ENCODE results near the gene CADPS.

Gene CADPS

DNA sequence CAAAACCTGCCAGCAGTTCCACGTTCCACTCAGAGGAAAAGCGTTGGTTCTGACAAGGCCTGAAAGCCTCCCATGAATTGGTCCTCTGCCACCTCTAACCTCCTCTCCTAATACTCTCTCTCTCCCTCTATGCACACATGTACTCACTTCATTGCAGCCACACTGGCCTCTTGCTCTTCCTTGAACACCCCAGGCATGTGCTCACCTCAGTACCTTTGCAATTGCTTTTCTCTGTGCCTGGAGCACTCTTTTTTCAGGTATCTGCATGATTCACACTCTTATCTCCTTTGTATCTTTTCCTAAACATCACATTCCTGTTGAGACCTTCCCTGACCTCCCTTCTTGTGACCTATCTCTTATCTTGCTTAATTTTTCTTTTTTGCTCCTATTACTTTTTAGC is 323.7 kb downstream of the CADPS start:
- H3K27ac Mint-ChIP-seq: no peak overlapping the region
- no peaks in the 10 kb centered on the region for H3K4me1 Mint-ChIP-seq
- H3K36me3 Mint-ChIP-seq: no peaks in the 10 kb centered on the region
- no peak for DNase-seq (ENCODE audit: low spot score in 2 of 2)
- peaks cover 3% of the 10 kb centered on the region for H3K9me3 Mint-ChIP-seq
- peaks cover 7% of the 10 kb centered on the region for H3K27me3 Mint-ChIP-seq
- ATAC-seq (ENCODE audit: low read depth): no peak
- H3K4me3 Mint-ChIP-seq: no peak overlapping the region

DNA sequence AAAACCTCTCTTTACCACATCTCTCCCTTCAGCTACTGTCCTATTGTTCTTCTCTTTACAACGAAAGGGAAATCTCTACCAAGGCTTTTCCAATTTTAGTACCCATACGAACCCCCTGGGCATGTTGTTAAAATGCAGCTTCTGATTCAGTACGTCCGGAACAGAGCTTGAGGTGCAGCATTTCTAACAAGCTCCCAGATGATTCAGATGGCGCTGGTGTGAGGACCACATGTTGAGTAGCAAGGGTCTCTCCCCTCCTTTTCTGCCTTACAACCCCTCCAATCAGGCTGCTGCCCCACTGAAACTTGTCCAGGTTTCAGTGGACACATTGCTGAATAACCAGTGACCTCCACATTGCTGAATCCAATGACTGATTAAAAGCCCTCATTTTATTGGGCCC is 324.8 kb downstream of the CADPS start:
- peaks cover 3% of the 10 kb centered on the region for H3K9me3 Mint-ChIP-seq
- no peaks in the 10 kb centered on the region for H3K4me1 Mint-ChIP-seq
- H3K36me3 Mint-ChIP-seq: no peaks in the 10 kb centered on the region
- H3K27ac Mint-ChIP-seq: no peak overlapping the region
- no peak overlapping the region for H3K4me3 Mint-ChIP-seq
- ATAC-seq (ENCODE audit: low read depth): no peak
- peaks cover 7% of the 10 kb centered on the region for H3K27me3 Mint-ChIP-seq
- DNase-seq (ENCODE audit: low spot score in 2 of 2): no peak

DNA sequence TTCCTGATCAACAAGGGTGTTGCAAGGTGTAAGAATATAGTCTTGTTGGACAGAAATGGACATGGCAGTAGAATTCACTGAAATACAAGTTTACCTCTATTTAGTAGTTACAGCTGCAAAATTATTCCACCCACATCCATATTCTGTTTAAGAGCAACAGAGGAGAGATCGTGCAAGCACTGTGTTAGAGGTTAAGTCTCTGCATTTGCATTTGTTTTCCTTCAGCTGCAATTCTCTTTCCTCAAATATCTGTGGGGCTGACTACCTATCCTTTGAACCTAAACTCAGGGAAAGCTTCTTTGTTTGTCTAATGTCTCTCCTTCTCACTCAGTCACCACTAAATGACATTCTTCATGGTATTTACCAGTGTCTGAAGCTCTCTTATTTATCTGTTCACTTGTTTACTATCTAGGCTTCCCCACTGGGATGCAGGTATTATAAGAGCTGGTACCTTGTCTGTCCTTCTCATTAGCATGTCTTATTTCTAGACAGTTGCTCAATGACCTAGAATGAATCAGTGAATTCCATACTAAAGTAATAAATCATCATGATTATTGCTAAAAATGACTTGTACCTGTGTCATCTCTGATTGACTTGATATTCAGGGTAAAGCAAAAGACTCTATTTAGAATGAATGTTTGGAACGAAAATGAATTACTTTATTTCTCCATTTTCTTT is 326.5 kb downstream of the CADPS start:
- DNase-seq (ENCODE audit: low spot score in 2 of 2): no peak
- H3K36me3 Mint-ChIP-seq: no peaks in the 10 kb centered on the region

DNA sequence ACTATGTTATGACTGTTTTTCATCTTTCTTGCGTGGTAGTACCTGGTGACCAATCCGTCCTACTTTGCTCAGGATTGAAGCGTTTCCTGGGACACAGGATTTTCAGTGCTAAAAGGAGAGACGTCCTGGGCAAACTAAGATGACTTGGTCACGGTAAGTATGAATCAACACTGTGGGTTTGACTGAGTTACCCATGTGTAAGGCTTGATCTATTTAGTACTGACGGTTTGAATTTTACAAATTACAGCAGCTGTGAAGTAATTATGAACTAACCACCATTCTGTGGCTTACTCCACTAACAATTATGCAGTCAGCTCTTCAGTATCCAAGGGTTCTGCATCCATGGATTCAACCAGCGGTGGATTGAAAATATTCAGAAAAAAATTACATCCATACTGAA is 328.9 kb downstream of the CADPS start:
- ATAC-seq (ENCODE audit: low read depth) (no peak), DNase-seq (ENCODE audit: low spot score in 2 of 2) (no peak)
- Mint-ChIP-seq H3K27ac (no peak overlapping the region), H3K36me3 (no peaks in the 10 kb centered on the region), H3K4me3 (no peak overlapping the region), H3K4me1 (no peaks in the 10 kb centered on the region), H3K9me3 (no peaks in the 10 kb centered on the region), H3K27me3 (peaks cover 4% of the 10 kb centered on the region)

More for the DNA sequence above, 326.5 kb downstream of the CADPS start:
- Mint-ChIP-seq H3K27me3 (peaks cover 7% of the 10 kb centered on the region), H3K27ac (no peak overlapping the region), H3K4me1 (no peaks in the 10 kb centered on the region), H3K9me3 (peaks cover 3% of the 10 kb centered on the region), H3K4me3 (no peak overlapping the region)
- no peak for ATAC-seq (ENCODE audit: low read depth)

DNA sequence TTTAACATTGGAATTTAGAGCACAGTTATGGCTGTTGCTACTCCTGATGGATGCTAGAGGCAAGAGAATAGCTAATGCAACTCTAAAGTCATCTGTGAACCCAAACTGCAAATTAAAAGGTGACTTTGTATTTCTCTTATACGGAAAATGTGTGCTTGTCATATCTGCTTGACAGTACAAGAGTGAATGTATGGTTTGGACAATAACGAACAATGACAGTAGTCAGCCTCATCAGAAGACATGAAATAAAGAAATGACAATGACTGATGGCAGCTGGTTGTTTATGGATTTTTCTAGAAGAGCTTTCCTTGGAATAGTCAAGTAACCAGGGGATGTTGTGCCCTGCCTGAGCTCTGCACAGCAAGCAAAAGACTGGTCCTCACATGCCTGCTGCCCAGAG is 333.0 kb downstream of the CADPS start:
- H3K36me3 Mint-ChIP-seq: no peaks in the 10 kb centered on the region

DNA sequence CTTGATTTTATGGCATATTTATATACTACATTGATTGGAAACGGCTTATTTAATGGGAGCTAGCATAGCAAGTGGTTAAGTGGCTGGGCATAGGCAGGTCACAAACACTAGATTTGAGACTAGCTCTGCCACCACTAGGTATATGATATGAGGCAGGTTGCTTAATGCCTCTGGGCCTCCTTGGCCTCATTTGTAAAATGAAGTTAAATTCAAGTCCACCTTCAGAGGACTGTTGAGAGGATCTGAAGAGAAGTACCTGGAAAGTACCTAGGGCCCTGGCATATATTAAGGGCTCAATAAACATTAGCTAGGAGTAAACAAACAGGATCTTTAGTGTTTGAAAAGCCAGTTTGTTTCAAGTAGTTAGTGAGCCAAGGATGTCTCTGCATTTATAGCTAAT is 335.5 kb downstream of the CADPS start:
- no peaks in the 10 kb centered on the region for H3K9me3 Mint-ChIP-seq

More for the DNA sequence above, 333.0 kb downstream of the CADPS start:
- Mint-ChIP-seq H3K27ac (no peak overlapping the region), H3K4me1 (no peaks in the 10 kb centered on the region), H3K9me3 (no peaks in the 10 kb centered on the region), H3K4me3 (no peak overlapping the region), H3K27me3 (no peaks in the 10 kb centered on the region)
- ATAC-seq (ENCODE audit: low read depth): no peak
- no peak for DNase-seq (ENCODE audit: low spot score in 2 of 2)

DNA sequence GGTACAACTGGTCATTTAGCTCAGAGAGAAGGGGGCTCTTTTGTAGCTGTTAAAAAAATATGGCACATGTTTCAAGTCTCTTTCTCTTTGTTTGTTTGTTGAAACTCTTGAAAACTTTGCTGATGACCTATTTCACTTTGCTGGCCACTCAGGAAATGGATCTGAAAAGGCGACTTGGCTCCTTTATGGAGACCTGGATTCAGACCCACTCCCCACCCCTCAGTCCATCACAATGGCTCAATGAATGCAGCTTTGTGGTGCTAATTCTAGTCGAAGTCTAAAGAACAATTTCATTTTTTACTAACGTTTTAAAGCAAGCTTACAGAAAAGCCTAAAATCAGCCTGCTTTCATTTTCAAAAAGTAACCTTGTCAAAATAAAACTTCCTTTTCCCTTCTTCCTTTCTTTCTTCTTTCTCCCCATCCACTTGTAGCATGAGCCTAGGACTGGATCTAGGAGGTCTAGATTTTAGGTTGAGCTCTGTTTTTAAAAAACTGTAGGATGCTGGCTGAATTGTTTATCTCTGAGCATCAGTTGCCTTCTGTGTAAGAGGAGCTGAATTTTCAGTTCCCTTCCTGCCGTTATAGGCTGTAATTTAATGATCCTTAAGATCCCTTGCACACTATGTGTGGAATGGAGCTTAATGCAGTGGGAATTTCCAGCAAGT is 336.4 kb downstream of the CADPS start:
- Mint-ChIP-seq H3K9me3 (no peaks in the 10 kb centered on the region), H3K4me3 (no peak overlapping the region), H3K27me3 (no peaks in the 10 kb centered on the region), H3K4me1 (no peaks in the 10 kb centered on the region), H3K27ac (no peak overlapping the region), H3K36me3 (no peaks in the 10 kb centered on the region)
- no peak for DNase-seq (ENCODE audit: low spot score in 2 of 2)
- no peak for ATAC-seq (ENCODE audit: low read depth)

More for the DNA sequence above, 335.5 kb downstream of the CADPS start:
- H3K27me3 Mint-ChIP-seq: no peaks in the 10 kb centered on the region
- H3K27ac Mint-ChIP-seq: no peak overlapping the region
- H3K4me1 Mint-ChIP-seq: no peaks in the 10 kb centered on the region
- H3K36me3 Mint-ChIP-seq: no peaks in the 10 kb centered on the region
- no peak for ATAC-seq (ENCODE audit: low read depth)
- H3K4me3 Mint-ChIP-seq: no peak overlapping the region
- DNase-seq (ENCODE audit: low spot score in 2 of 2): no peak

DNA sequence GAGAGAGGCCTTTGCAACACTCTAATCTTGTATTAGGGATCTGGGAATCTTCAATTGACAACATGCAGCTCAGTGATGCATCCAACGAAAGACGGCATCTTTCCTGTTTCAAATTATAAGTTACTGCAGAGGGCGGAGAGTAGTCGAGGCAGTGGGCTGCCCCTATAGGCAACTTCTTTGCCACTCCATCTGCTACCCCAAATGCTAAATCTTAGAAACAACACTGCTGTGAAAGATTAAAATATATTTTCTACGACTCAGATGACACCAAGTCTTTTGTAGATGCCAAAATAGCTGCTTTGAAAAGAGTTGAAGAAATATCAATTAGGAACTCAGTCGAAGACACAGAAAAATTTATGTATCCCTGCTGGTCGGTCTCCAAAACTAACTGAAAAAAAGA is 340.9 kb downstream of the CADPS start:
- Mint-ChIP-seq H3K4me1 (no peaks in the 10 kb centered on the region), H3K27ac (no peak overlapping the region), H3K27me3 (no peaks in the 10 kb centered on the region), H3K36me3 (no peaks in the 10 kb centered on the region), H3K4me3 (no peak overlapping the region), H3K9me3 (no peaks in the 10 kb centered on the region)
- DNase-seq (ENCODE audit: low spot score in 2 of 2): no peak
- ATAC-seq (ENCODE audit: low read depth): no peak

DNA sequence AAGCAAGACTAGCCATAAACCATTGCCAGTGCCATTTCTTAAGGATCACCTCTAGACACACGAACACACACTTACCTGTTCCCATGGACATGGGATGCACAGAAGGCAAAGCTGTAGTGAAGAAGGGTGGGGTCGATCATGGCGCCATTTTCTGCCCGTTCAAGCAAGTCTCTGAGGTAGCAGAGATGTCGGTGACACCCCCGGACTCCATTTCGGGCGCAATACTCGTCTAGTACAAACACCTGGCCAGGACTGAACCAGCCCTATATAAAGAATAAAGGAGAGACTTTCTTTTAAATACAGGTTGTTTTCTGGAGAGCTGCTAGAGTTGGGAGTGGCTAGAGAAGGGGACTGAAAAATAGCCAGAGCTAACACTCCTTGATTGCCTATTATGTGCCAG is 342.4 kb downstream of the CADPS start:
- no peak for ATAC-seq (ENCODE audit: low read depth)
- DNase-seq (ENCODE audit: low spot score in 2 of 2): no peak
- Mint-ChIP-seq H3K27ac (no peak overlapping the region), H3K36me3 (no peaks in the 10 kb centered on the region), H3K4me3 (no peak overlapping the region), H3K4me1 (no peaks in the 10 kb centered on the region), H3K9me3 (no peaks in the 10 kb centered on the region), H3K27me3 (no peaks in the 10 kb centered on the region)

DNA sequence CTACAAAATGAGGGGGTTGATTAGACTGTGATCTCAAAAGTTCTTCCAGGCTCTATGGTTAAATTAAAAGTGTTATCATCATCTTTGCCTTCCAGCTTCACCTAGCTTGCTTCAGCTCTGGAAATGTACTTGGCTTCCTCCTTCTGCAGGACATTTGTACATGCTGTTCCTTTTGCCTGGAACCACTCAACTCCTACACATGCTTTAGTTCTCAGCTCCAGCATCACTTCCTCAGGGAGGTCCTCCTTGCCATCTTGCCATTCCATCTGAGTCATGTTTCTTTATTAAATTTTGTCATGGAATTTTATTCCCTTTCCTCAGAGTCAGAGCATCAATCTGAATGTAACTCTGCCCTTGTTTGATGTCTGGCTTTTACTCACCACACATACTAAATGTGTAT is 343.2 kb downstream of the CADPS start:
- Mint-ChIP-seq H3K36me3 (no peaks in the 10 kb centered on the region), H3K4me1 (no peaks in the 10 kb centered on the region), H3K9me3 (no peaks in the 10 kb centered on the region), H3K4me3 (no peak overlapping the region), H3K27ac (no peak overlapping the region), H3K27me3 (no peaks in the 10 kb centered on the region)
- ATAC-seq (ENCODE audit: low read depth) (no peak), DNase-seq (ENCODE audit: low spot score in 2 of 2) (no peak)

DNA sequence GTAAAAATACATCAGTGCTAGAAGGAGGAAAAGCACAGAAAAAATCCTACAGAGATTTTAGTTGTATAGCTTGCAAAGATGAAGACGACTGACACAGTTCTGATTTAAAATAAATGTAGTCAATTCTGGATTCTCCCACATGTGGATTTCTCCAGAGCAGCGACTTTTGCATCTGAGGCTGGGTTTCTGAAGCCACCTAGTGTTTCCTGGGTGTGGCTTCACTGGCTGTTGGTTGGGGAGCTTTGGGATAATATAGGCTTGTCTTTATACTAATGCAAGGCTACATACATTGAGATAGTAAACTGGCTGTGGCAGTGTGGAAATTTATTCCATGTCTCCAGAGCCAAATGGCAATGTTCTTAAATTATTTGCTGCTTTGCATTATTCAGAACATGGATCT is 343.7 kb downstream of the CADPS start:
- no peak overlapping the region for H3K4me3 Mint-ChIP-seq
- no peaks in the 10 kb centered on the region for H3K36me3 Mint-ChIP-seq
- no peaks in the 10 kb centered on the region for H3K9me3 Mint-ChIP-seq
- no peaks in the 10 kb centered on the region for H3K27me3 Mint-ChIP-seq
- DNase-seq (ENCODE audit: low spot score in 2 of 2): no peak
- H3K27ac Mint-ChIP-seq: no peak overlapping the region
- H3K4me1 Mint-ChIP-seq: no peaks in the 10 kb centered on the region
- ATAC-seq (ENCODE audit: low read depth): no peak

DNA sequence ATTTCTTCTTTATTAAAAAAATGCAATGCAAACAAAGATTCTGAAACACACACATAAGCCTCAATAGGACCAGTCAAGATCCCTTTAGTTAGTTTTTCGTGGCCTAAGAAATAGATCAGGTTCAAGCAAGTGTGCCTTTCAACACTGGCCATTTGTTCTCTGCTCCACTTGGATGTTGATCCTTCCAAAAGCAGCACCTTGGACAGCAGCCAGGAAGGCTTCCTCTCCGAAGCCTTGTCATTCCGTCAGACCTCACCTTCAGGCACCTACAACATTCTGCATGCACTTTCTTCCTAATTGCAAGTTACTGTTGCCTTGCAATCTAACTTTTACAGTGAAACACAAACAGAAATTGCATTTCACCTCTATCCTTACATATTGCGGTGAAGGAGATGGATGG is 346.0 kb downstream of the CADPS start:
- Mint-ChIP-seq H3K27me3 (no peaks in the 10 kb centered on the region), H3K27ac (no peak overlapping the region), H3K4me1 (no peaks in the 10 kb centered on the region), H3K9me3 (peaks cover 4% of the 10 kb centered on the region), H3K36me3 (no peaks in the 10 kb centered on the region), H3K4me3 (no peak overlapping the region)
- no peak for ATAC-seq (ENCODE audit: low read depth)
- DNase-seq (ENCODE audit: low spot score in 2 of 2): no peak

DNA sequence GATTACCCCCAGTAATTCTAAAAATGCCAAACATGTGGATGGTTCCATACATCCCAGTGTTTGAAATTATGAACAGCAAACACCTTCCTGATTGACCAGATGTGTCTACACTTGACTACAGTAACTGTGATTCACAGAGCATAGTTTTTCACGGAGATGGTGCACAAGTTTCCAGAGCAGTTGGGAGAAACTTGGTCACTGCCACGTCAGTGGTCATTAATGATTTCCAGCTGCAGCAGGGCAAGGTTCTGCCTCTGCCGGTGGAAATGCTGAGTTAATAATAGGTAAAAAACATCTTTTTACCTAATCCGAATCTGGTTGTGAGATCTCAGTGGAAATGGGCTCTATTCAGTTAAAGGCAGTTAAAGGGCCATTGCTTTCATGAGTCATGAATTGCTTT is 347.7 kb downstream of the CADPS start:
- ATAC-seq (ENCODE audit: low read depth): no peak
- DNase-seq (ENCODE audit: low spot score in 2 of 2): no peak
- no peaks in the 10 kb centered on the region for H3K36me3 Mint-ChIP-seq
- H3K4me3 Mint-ChIP-seq: no peak overlapping the region
- H3K4me1 Mint-ChIP-seq: no peaks in the 10 kb centered on the region
- H3K27me3 Mint-ChIP-seq: no peaks in the 10 kb centered on the region
- peaks cover 4% of the 10 kb centered on the region for H3K9me3 Mint-ChIP-seq
- no peak overlapping the region for H3K27ac Mint-ChIP-seq

DNA sequence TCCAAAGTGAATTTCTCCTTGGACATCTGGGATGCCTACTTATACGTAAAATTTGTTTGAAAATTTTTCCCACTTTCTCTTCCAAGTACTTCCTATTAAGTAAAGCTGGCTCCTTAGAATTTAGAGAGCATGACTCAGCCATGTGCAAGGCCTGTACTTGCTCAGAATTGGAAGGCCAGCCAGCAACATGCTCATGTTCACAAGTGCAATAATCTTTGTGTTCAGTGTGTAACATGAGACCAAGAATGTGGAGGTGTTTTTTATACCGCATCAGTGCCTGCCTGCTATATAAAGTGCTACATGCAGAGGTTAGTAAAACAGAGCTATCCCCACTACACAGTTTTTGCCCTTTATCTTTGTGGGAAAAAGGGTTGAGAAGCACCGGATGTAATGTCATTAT is 349.9 kb downstream of the CADPS start:
- no peak for DNase-seq (ENCODE audit: low spot score in 2 of 2)
- no peak overlapping the region for H3K4me3 Mint-ChIP-seq
- ATAC-seq (ENCODE audit: low read depth): no peak
- no peaks in the 10 kb centered on the region for H3K4me1 Mint-ChIP-seq
- H3K27me3 Mint-ChIP-seq: no peaks in the 10 kb centered on the region
- peaks cover 4% of the 10 kb centered on the region for H3K9me3 Mint-ChIP-seq
- no peaks in the 10 kb centered on the region for H3K36me3 Mint-ChIP-seq
- H3K27ac Mint-ChIP-seq: no peak overlapping the region

DNA sequence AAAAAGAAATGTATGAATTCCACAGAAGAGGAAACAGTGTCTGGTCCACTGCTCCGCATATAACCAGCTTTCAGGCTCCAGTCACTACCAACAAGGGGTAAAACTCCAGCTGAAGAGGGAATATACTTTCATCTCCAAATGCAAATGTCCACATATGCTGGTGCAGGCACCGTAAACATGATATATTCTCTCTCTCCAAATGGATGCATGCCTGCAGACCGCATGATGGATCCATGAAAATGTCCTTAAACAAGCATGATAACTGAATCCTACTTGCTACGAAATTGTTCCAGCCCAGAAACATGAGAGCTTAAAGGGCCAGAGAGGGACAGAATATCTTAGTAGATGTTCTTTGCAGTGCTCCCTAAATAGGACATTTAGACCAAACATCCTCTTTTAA is 351.5 kb downstream of the CADPS start:
- ATAC-seq (ENCODE audit: low read depth) (no peak), DNase-seq (ENCODE audit: low spot score in 2 of 2) (no peak)
- peaks cover 4% of the 10 kb centered on the region for H3K9me3 Mint-ChIP-seq
- no peaks in the 10 kb centered on the region for H3K36me3 Mint-ChIP-seq
- no peak overlapping the region for H3K27ac Mint-ChIP-seq
- no peak overlapping the region for H3K4me3 Mint-ChIP-seq
- H3K4me1 Mint-ChIP-seq: no peaks in the 10 kb centered on the region
- no peaks in the 10 kb centered on the region for H3K27me3 Mint-ChIP-seq

Measured in memory B cell (primary cell).